ENCODE measurements around the gene PTDSS2.
"Not testable (repeated sequence)": the region's sequence is repeated elsewhere in the genome, so short reads cannot be mapped to it uniquely, and the experiment has no call there.

PTDSS2 gene

DNA sequence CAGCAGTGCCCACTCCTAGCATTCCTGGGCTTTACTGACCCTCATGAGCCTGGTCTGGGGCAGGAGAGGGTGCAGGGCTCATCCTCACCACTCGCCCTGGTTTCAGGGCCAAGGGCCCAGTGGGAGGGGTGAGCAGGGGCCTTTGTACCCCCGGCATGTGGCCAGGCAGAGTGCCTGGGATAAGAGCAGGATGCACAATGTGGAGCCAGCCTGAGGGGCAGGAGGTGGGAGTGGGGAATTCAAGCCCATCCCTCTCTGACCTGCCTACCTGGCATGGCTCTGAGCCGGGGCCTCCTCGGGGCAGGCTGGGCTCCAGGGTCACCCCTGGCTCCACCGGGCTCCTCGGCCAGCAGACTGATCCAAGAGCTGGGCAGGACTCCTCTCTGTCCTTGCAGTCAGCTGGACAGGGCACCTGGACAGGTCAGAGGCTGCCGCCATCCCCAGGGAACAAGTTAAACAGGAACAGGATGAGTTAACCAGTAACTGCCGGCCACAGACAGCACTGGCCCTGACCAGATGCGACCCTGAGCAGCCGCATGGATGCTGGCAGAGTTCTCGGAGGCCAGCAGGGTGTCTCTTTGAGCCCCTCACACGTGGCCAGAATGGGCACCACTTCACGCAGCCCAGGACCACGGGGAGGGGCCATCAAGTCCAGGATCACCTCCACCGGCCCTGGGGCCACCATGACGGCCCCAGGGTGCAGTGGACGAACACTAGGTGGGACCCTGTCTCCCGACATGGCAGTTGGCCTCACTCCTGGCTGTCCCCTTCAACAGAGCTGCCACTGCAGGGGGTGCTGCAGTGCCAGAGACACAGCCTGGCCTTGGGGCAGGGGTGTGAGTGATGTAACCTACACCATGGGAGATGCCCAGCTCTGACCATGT, 40.2 kb upstream of the PTDSS2 start:
- no peak for DNase-seq (ENCODE audit: low read depth)
- TF ChIP-seq, protein P1, sequence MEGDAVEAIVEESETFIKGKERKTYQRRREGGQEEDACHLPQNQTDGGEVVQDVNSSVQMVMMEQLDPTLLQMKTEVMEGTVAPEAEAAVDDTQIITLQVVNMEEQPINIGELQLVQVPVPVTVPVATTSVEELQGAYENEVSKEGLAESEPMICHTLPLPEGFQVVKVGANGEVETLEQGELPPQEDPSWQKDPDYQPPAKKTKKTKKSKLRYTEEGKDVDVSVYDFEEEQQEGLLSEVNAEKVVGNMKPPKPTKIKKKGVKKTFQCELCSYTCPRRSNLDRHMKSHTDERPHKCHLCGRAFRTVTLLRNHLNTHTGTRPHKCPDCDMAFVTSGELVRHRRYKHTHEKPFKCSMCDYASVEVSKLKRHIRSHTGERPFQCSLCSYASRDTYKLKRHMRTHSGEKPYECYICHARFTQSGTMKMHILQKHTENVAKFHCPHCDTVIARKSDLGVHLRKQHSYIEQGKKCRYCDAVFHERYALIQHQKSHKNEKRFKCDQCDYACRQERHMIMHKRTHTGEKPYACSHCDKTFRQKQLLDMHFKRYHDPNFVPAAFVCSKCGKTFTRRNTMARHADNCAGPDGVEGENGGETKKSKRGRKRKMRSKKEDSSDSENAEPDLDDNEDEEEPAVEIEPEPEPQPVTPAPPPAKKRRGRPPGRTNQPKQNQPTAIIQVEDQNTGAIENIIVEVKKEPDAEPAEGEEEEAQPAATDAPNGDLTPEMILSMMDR (conservative IDR thresholded peaks at IDR 0.05; ENCODE audit: low read depth, low read length) = no peak
- no peak overlapping the region for H3K4me3 ChIP-seq (ENCODE audit: low read depth, low read length)

DNA sequence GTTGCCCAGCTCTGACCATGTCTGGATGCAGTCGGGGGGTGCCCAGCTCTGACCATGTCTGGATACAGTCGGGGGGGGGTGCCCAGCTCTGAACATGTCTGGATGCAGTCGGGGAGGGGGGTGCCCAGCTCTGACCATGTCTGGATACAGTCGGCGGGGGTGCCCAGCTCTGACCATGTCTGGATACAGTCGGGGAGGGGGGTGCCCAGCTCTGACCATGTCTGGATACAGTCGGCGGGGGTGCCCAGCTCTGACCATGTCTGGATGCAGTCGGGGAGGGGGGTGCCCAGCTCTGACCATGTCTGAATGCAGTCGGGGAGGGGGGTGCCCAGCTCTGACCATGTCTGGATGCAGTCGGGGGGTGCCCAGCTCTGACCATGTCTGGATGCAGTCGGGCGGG, 39.4 kb upstream of the PTDSS2 start:
- not testable (repeated sequence) for H3K4me3 ChIP-seq (ENCODE audit: low read depth, low read length)

DNA sequence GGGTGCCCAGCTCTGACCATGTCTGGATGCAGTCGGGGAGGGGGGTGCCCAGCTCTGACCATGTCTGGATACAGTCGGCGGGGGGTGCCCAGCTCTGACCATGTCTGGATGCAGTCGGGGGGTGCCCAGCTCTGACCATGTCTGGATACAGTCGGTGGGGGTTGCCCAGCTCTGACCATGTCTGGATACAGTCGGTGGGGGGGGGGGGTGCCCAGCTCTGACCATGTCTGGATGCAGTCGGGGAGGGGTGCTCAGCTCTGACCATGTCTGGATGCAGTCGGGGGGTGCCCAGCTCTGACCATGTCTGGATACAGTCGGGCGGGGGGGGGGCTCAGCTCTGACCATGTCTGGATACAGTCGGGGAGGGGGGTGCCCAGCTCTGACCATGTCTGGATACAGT, 38.6 kb upstream of the PTDSS2 start:
- DNase-seq (ENCODE audit: low read depth); H3K4me3 ChIP-seq (ENCODE audit: low read depth, low read length): not testable (repeated sequence)

More for the DNA sequence above, 39.4 kb upstream of the PTDSS2 start:
- not testable (repeated sequence) for DNase-seq (ENCODE audit: low read depth)

DNA sequence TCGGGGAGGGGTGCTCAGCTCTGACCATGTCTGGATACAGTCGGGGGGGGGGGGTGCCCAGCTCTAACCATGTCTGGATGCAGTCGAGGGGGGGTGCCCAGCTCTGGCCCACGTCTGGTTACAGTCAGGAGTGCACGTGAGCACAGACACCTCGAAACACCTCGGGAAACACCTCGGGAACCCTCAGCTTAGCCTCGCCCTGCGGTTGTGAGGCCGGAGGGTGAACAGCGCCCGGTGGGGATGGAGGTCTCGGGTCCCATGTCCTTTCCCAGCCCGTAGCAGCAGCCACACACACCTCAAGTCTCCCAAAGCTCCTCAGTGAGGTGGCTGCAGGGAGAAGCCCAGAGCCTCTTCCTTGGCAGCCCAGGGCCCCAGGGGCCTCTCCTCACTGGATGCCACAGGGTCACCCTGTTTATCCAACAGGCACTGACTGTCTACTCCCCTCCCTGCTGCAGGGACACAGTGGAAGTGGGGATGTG, 37.4 kb upstream of the PTDSS2 start:
- no peak overlapping the region for H3K4me3 ChIP-seq (ENCODE audit: low read depth, low read length)
- no peak for DNase-seq (ENCODE audit: low read depth)
- TF ChIP-seq, protein P1 (conservative IDR thresholded peaks at IDR 0.05; ENCODE audit: low read depth, low read length) = no peak

DNA sequence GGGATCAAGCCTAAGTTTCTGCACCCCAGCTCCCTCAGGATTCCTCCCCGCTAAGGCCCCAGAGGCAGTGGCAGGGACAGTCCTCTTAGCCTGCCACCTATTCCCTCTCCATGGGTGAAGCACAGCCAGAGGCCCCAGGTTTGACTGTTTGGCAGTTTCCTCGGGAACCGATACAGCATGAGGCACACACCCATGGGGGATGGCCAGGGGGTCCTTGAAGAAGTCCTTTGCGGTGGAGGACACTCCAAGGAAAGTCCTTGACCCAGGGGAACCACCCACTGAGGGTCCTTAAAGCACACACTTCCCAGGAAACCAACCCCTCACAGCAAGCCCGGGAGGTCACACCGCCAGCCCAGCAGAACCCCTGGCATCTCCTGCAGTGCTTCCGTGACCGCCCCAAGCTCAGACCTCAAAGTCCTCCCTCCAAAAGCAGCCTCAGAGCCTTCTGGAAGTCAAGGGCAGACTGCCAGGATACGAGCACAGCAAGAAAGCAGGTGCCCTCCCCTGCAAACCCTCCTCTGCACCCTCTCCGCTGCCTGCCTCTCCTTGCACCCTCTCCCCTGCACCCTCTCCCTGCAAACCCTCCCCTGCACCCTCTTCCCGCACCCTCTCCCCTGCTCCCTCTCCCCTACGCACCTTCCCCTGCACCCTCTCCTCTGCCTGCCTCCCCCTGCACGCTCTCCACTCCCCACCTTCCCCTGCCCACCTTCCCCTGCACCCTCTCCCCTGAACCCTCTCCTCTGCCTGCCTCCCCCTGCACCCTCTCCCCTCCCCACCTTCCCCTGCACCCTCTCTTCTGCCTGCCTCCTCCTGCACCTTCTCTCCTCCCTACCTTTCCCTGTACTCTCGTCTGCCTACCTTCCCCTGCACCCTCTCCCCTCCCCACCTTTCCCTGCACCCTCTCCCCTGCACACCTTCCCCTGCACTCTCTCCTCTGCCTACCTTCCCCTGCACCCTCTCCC, 36.7 kb upstream of the PTDSS2 start:
- TF ChIP-seq, protein P1 (conservative IDR thresholded peaks at IDR 0.05; ENCODE audit: low read depth, low read length) = no peak
- DNase-seq (ENCODE audit: low read depth) = no peak
- no peak overlapping the region for H3K4me3 ChIP-seq (ENCODE audit: low read depth, low read length)

DNA sequence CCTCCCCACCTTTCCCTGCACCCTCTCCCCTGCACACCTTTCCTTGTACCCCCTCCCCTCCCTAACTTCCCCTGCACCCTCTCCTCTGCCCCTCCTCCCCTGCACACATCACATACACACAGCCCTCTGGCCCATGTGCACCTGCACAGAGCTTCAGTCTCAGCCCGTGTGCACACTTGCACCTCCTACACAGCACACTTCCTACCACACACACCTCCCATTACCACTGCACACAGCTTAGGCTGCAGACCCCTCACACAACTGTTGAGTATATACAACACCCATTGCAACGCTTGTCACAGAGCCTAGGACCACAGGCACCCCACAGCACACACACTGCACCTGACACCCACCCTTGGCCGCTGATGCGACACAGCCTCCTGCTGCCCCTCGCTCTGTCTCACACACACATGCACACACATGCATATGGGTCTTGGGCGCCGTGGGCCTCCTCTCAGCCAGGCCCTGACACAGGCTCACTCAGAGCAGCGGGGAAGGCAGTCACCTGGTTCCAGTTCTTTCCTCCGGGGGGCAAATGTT, 35.7 kb upstream of the PTDSS2 start:
- H3K4me3 ChIP-seq (ENCODE audit: low read depth, low read length) = no peak overlapping the region
- TF ChIP-seq, protein P1 (conservative IDR thresholded peaks at IDR 0.05; ENCODE audit: low read depth, low read length) = no peak
- DNase-seq (ENCODE audit: low read depth) = no peak

DNA sequence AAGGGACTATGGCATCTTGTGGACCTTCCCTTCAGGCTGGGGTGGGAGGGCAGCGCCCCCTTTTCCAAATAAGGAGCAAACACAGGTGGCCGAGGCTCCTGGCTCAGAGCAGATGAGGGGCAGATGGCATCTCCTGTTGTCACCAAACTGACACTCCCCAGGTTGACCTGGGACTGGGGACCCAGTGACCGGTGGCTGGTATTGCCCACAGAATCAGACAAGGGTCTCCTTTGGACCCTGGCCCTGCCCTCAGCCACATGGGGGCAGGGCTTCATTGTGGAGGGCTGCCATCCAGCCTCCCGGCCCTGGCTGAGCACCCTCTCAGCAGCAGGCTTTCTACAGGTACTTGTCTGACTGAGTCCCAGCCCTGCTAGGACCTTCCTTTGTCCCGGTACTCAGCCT, 34.4 kb upstream of the PTDSS2 start:
- TF ChIP-seq, protein P1 (conservative IDR thresholded peaks at IDR 0.05; ENCODE audit: low read depth, low read length) = no peak
- H3K4me3 ChIP-seq (ENCODE audit: low read depth, low read length) = no peak overlapping the region

More for the DNA sequence above, 34.4 kb upstream of the PTDSS2 start:
- DNase-seq (ENCODE audit: low read depth) = no peak

Data from choroid plexus epithelial cell (primary cell).